SKM-1 treated with dmso at 0.1 percent for 144 hours (cell line): ENCODE results near the gene NUDT16.
"Not testable (repeated sequence)": the region's sequence is repeated elsewhere in the genome, so short reads cannot be mapped to it uniquely, and the experiment has no call there.

Experiments
- DNase-seq: peaks from one replicate; lab custom pipeline; 2025; ENCODE audit not compliant: unreplicated experiment; lab: John Stamatoyannopoulos, UW

The NUDT16 gene

DNA sequence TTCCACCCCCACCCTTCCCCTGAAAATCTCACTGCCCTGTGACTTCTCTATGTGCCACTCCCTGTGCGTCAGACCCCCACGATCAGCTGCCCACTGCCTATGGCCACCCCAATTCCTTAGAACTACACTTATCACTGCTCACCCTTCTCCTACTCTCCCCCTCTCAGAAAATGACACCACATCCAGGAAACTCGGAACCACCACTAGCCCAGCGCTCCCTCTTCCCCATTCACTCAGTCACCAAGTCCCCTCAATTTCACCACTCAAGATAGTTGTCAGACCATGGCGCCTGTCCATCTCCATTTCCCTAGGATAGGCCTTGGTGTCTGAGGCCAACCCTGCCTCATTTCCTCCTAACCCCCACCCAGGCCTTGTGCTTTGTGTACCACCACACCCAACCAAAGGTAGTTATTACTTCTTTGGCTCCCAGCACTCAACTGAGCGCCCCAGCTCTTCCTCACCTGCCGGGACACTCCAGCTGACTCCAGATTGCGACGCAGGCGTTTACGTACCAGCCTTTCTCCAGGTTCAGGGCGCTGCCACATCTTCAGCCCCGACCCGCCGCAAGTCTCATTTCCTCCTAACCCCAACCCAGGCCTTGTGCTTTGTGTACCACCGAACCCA, 641 bp upstream of the NUDT16 start:
- DNase-seq = not testable (repeated sequence)

DNA sequence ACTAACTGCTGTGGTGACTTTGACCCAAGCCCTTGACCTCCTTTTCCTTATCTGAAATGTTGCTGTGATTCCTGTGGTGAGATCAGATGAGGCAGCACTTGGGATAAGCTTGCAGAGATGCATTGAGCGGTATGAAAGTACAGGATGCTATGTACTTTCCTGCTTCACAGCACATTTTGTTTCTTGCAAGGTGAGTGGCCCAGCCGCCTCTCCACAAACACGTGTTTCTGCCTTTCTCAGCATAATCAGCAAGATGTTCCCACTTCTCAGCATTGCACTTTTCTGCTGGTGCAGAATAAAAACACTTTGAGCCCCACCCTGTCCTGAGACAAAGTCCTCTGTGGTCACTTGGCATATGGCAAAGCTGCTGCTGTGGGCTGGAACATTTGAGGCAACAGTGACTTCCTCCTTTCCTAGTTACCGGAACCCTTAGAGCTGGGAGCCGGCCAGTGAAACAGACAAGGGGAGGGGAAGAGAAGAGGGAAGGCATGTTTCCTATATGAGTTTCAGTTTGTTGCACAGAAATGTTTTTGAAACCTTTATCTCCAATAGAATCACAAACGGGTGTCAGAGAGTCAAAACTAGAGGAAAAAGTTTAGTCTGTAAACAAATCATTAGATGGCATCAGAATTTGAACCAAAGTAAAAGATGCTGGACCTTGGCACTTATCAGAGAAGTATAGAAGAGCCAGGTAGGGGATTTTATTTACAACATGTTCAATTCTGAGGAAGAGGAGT, 5.0 kb downstream of the NUDT16 start:
- DNase-seq = peak; percentile 85

DNA sequence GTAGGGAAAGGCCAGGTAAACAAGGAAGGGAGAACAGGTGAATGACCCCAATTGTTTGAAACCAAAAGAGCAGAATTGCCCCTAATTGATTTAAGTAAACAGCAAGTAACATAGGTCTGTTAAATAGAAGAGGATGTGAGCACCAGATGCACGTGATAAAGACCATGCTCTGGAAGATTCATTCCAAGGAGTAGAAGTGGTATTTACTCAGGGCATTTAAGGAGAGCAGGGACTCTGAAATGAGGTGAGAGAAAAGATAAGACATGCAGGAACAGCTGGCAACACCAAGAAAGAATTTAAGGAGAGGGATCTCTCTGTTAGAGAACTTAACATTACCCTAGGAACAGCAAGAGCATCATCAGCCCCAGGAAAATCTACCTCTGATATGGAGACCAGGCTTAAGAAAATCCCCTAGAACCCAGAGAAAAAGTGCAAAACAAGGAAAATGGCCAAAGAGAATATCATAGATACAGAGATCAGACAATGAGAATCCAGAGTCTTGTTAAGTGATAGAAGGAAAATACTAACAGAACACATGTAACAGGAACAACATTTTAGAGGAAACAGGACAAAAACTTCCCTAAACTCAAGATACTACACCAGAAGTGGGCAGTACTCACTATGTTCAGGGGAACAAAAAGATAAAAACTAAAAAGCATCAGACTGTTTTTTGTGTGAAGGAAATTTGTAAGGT, 6.4 kb downstream of the NUDT16 start:
- no peak for DNase-seq

DNA sequence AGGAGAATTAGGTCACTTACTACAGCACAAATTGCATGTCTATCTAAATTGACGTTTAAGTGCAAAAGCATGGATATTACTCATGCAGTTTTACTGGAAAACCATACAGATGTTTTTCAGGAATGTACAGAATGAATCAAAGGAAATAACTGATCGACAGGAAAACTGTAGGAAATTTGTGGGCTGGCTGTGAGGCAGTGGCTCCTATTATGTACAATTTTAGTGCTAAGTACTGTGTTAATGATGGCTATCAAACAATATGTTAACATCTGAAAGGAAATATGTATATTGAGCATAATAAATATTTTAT, 6.9 kb downstream of the NUDT16 start:
- DNase-seq = no peak

DNA sequence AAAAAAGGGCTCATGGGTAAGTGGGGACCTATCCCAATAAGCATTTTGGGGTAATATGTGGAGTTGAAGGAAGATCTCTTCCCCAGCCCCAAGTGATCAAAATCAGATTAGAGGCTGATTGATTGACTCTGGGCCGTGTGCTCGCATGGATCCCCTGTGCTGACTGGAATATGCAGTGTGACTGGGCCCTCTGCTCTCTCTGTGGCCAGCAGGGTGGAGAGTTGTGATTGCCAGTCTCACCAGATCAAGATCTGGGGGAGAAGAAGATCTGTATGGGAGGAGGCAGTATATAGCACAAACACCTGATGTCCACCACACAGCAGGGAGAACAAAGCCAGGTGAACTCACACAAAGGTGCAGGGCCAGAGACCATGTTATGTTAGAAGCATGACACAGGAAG, 8.8 kb downstream of the NUDT16 start:
- no peak for DNase-seq

DNA sequence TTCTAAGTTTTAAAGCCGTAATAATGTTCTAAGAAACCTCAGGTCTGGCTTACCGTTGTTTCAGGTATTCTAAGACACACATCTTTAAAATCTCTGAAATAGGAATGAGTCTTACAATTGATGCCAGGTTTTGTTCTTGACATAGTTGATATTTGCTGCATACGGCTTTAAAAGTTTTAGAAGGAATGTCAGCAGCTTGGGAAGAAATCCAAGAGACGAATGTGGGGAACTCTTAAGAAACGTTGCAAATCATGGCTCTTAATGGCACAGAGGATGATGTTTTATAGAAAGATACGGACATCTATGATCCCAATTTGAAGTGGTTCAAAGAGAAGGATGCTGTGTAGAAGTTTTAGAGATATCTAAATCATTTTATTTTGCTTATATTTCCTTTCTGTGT, 11.5 kb downstream of the NUDT16 start:
- no peak for DNase-seq

DNA sequence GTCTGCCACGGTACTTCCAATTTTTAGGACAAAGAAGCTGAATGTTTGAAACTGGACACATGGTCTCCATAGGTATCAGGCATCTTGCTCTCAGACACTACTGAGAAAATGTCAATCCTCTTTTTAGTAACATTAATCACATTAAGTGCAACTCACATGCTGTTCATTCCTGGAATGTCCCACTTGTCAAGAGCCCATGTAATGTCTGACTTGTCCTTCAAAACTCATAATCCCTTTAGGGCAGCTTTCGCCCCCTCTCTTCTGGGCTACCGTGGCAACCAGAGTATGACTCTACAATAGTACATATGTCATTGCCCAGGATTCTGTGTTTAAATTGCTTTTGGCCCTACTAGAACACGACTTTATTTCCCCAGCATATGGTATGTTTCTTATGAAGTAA, 12.3 kb downstream of the NUDT16 start:
- DNase-seq = no peak

DNA sequence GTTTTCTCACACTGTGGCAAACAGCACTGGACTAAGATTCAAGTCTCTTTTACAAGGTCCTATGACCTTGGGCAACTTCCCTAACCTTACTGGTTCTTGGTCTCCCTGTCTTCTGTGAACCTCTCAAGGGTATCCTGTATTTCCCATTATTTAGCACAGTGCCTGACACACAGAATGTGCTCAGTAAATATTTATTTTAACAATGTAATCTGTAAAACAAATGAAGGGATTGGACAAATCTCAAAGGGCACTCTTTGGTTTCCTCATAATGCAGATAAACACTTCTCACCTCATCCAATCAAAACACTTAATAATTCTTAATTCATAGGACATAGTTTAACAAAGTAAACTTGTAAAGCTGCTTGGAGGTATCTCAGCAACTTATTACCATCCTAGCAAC, 12.8 kb downstream of the NUDT16 start:
- DNase-seq = no peak

DNA sequence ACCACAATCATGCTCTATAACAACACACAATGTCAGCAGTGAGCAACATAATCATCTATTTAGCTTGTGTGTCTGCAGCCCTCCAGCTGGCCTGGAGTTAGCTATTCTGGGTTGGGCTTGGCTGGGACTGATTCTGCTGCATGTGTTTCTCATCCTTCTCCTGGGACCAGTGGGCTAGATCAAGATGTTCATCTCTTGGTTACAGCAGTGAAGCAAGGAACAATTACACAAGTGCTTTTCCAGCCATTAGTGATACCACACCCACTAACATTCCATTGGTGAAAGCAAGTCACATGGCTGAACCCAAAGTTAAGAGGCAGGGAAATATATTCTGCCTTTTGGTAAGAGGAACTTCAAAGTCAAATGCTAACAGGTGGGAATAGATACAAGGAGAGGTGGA, 14.6 kb downstream of the NUDT16 start:
- no peak for DNase-seq

DNA sequence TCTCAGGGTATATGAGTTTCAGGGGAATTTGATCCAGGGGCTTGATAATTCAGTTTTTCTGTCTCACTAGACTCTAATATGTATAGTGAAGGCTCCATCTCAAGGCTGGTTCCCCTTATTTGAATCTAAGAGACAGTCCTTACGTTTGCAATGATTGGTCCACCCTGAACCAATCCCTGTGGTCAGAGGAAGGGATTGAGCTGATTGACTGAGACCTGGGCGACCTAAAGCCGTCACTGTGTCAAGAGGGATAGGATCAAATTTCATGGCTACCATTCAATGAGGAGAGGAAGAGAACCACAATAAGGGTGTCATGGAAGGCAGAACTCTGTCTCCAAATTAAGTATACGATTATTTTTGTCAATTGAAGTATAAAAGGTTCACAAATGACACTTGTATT, 16.3 kb downstream of the NUDT16 start:
- no peak for DNase-seq

DNA sequence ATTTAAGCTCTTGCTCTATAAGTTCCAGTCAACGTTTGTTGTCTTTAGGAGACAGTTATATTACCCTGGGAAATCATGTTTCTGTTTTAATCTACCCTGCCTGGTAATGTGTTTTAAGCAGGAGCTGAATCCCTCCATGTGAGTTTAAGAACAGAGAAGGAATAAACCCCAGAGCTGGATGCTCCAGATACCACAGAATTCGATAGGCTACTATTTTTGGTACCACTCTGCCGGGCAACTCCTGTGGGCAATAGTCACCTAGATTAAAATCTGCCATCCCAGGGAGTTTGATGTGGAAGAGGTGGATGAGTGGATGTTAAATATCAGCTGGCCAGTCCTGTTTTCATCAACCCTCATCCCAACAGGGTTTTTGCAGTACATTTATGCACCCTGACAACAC, 20.4 kb downstream of the NUDT16 start:
- no peak for DNase-seq

DNA sequence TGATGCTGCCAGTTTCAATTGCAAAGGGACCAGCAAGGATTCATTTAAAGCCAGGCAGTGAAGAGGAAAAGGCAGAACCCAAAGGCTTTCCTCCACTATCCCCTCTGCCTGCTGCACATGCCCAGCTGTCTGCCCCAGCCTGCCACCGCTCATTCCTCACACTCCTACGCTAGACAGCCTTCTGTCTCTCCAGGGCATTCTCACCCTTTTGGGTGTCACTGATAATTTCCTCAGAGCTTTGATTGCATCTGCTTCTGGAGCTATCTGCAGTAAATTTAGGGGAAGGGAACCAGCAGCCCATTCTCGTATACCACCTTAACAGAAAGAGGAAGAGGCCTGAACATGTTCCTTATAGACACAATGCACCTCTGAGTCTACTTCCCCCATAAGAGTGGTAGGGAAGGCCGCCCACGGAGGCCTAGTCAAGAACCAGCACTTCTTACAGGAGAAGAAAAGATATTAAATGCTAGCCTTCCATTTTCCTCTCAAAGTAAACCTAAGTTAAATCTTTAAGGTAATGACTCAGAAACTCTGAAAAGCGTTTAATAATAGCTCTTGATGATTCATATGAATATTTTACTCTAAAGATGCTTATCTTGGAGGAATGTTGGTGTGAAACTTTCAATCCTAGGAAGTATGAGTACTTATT, 20.9 kb downstream of the NUDT16 start:
- DNase-seq = peak; percentile 71

DNA sequence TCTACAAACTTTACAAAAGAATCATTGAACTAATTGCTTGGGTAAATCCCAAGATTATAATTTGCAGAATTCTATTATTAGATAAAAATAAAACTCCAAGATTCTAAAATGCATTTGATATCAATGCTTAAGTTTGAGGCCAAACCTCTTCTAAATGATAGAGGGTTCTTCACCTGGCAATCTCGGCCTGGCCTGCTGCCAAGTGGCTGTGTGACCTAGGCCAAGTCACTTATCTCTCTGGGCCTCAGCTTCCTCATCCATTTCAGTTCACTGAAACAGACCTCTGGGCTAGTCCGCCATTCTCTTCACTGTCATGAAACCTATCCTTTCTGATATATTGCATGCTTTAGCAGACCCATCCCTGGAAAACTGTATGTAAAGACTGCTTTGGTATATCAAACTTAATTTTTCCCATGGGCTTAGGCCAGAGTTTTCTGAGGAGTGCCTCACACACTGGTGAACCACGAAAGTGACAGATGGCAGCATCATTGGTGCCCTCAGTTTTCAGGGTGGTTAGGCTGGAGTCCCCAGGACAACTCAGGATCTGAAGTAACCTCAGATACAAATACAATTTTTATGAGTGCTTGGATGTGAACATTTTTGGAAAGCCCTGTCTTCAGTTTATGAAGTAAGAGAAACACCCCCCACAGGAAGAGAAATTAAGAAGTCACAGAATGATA, 21.8 kb downstream of the NUDT16 start:
- DNase-seq = no peak

DNA sequence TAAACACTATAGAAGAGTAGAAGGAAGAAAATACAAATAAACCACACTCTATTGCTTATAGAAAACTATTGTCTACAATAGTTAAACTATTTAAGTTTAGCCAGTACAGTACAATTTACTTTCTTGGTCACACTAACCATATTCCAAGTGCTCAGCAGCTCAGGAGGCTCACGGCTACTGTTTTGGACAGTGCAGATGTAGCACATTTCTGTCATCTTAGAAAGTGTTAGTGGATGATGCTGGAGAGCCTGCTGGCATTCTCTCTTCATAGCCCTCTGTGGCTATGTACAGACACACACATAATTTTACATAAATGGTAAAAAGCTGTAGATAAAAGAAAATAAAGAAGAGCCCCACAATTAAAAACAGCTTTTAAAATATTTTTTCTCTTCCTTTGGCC, 23.8 kb downstream of the NUDT16 start:
- DNase-seq = no peak

DNA sequence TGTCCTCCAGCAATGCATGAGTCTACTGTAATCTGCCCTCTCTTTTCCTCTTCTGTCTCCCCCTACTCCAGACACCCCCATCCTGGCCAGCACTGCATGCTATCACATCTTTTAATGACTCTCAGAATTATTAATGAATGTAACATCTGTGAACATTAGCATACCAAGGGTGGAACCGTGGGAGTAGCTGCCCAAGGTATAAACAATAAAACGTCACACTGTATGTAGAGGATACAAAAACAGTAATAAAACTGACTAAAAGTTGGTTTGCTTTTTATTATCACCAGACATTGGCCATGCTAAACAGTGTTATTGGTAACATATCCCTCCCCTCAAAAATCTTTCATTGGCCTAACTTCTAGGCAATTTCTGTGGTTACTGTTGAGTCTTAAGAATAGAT, 24.7 kb downstream of the NUDT16 start:
- DNase-seq = no peak

DNA sequence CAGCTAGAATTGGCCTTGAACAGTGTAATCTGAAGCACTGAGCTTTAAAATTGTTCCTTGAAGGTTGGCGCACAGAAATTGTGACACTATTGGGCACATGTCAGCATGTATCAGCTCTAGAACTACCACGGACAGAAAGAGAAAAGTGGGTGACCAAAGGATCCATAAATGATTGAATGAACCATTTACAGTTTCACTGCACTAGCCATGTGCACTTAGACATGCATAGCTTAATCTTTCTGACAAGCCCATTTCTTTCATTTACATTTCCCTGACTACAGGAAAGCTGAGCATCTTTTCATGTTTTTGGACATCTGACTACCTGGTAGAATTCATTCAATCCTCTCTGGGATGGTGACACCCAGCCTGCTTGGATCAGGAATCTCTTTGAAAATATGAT, 36.2 kb downstream of the NUDT16 start:
- no peak for DNase-seq

DNA sequence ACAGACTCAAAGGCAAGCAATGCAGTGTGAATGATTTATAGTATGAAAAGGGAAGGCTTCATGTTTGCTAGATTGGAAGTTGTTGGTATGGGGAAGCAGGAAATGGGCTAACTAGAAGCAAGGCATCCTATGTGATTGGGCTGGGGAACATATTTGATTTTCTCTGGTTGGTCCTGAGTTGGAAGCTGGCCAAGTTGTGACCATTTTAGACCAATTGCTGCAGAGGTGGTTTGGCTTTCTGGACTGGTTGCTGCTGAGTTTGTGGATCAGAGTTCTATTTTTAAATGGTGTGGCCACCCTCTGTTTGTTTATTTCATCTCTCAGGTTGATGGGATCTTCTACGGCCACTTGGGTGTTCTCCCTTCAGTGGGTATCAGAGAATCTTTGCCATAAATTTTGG, 39.7 kb downstream of the NUDT16 start:
- no peak for DNase-seq

DNA sequence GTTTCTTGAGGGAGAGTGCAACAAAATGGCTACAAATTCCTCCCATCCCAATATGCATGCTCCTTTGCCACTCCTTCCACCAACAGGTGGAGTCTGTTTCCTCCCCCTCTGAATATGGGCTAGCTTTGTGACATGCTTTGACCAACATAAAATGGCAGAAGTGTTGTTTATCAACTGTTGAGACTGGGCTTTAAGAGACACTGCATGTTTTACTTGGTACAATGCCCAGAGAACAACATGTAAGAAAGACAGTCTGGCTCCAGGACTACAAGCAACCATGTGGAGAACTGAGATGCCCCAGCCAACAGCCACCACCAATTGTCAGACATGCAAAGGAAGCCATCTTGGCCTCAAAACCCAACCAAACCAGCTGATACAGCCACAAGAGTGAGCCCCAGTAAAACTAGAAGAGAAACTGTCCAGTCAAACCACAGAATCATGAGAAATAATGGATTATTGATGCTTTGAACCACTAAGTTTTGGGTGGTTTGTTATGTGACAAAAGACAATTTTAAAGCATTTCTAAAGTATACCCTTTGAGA, 40.5 kb downstream of the NUDT16 start:
- no peak for DNase-seq

DNA sequence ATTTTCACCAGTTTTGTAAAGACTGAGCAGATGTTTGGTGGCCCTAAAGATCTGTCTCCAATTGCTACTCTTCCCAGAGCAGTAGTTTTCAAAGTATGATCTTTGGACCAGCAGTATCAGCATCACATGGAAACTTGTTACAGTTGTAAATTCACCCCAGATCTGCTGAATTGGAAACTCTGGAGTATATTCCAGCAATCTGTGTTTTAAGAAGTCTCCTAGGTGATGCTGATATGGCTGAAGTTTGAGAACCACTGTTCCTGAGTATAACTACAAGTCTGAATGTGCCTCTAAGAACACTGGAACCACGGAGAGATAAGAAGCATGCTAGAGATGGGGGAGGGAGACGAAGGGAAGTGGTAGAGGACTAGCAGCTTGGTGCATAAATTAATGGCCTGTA, 45.7 kb downstream of the NUDT16 start:
- no peak for DNase-seq

DNA sequence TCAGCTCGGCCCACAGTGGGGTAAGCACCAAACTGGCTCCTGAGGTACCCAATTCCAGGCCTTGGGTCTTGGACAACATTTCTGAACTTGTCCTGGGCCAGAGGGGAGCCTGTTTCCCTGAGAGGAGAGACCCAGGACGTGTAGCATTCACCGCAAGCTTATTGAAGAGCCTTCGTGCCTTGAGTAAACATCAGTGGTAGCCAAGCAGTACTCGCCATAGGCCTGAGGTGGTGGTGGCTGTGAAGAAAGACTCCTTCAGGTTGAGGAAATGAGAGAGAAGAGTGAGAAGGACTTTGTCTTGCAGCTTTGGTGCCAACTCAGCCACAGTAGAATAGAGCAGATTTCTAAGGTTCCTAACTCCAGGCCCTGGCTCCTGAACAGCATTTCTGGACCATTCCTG, 50.2 kb downstream of the NUDT16 start:
- DNase-seq = no peak

DNA sequence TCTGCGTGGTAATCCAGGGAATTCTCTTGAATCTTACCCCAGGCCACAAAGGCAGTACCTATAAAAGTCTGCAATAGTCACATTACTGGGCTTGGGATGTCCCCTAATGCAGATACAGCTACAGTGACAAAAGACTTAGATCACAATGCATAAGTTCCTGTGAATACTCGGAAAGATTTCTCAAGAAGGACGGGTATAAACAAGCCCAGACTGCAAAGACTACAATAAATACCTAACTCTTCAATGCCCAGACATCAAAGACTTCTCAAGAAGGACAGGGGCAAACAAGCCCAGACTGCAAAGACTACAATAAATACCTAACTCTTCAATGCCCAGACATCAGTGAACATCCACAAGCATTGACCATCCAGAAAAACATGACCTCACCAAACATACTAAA, 50.9 kb downstream of the NUDT16 start:
- DNase-seq = no peak
